Stimulated activated CD8-positive, alpha-beta memory T cell treated with anti-CD3 and anti-CD28 coated beads, Interleukin-15, amount 100 ng/mL, for 1 hour (primary cell): ENCODE data around the gene CTXN3.

ENCODE experiments used
- DNase-seq: peaks from one replicate; pipeline ENCODE4 v3.0.0-alpha.2; 2020; ENCODE audit warnings: low read depth

CTXN3 gene

GRCh38 chr5:127699416-127699815 lies 50.5 kb downstream of the CTXN3 start:
- no peak for DNase-seq

- no peak for DNase-seq
These were observed 51.4 kb downstream of the CTXN3 start for GRCh38 chr5:127700237-127700766.

GRCh38 chr5:127702434-127702833 lies 53.6 kb downstream of the CTXN3 start:
- DNase-seq = no peak

GRCh38 chr5:127702926-127703561 lies 54.2 kb downstream of the CTXN3 start, which contains the start of gene CCDC192:
TSS of gene CCDC192 (plus strand) at chr5:127703391. CDS start at chr5:127703446, 55 bp downstream.
- DNase-seq = no peak

- DNase-seq = no peak
These were observed 56.4 kb downstream of the CTXN3 start for GRCh38 chr5:127705120-127705892.

- DNase-seq = no peak
These were observed 57.8 kb downstream of the CTXN3 start for GRCh38 chr5:127706691-127707090.

GRCh38 chr5:127707209-127707608 lies 58.3 kb downstream of the CTXN3 start:
- DNase-seq = no peak
